ENCODE results near the gene PTGER1.

The PTGER1 gene

GRCh38 chr19:14439014-14439413 lies 36.1 kb downstream of the PTGER1 start:
- DNase-seq, result no peak

GRCh38 chr19:14437578-14438140 lies 37.5 kb downstream of the PTGER1 start:
- no peak for DNase-seq

GRCh38 chr19:14435320-14436050 lies 39.7 kb downstream of the PTGER1 start:
- DNase-seq, result no peak

- DNase-seq, result no peak
These were observed 40.4 kb downstream of the PTGER1 start for GRCh38 chr19:14434543-14435319.

- peak; percentile 8 for DNase-seq
These were observed 41.3 kb downstream of the PTGER1 start for GRCh38 chr19:14433554-14434501.

GRCh38 chr19:14432791-14433553 lies 42.2 kb downstream of the PTGER1 start, which contains the start of gene PKN1:
Gene PKN1, plus strand, starts transcription at chr19:14433306. Its CDS starts 216 bp downstream, at chr19:14433522.
- DNase-seq, result no peak

- no peak for DNase-seq
These were observed 44.4 kb downstream of the PTGER1 start for GRCh38 chr19:14430712-14431111.

- DNase-seq, result no peak
These were observed 46.2 kb downstream of the PTGER1 start for GRCh38 chr19:14428882-14429416.

- DNase-seq, result no peak
These were observed 47.7 kb downstream of the PTGER1 start for GRCh38 chr19:14427461-14427860.

GRCh38 chr19:14425696-14426138 lies 49.4 kb downstream of the PTGER1 start:
- no peak for DNase-seq

All from NCI-H748 treated with DMSO at 0.1 percent for 48 hours (cell line).